IPS DF 6.9 (cell line): Measurements from ENCODE around the gene PLA2G2F.

ENCODE experiments used
- DNase-seq: peaks from one replicate; pipeline ENCODE4 v3.0.0-alpha.2; 2013; ENCODE audit warnings: low read depth, low spot score
- H3K27ac ChIP-seq: one replicate; pipeline ENCODE4 v1.5.1; 2013; ENCODE audit warnings: low read length, control low read depth
- H3K27me3 ChIP-seq: 2 replicates; pipeline ENCODE4 v1.6.1; 2013; ENCODE audit warnings: mild to moderate bottlenecking, low read length; ENCODE audit not compliant: control insufficient read depth, insufficient read depth
- H3K36me3 ChIP-seq: 2 replicates; pipeline ENCODE4 v1.6.1; 2013; ENCODE audit warnings: low read length; ENCODE audit not compliant: control insufficient read depth, insufficient read depth
- H3K4me1 ChIP-seq: 2 replicates; pipeline ENCODE4 v1.6.1; 2013; ENCODE audit warnings: low read length; ENCODE audit not compliant: control insufficient read depth, insufficient read depth
- H3K4me3 ChIP-seq: 2 replicates; pipeline ENCODE4 v1.5.1; 2013; ENCODE audit warnings: mild to moderate bottlenecking, low read length
- H3K9me3 ChIP-seq: 2 replicates; pipeline ENCODE4 v1.6.1; 2013; ENCODE audit warnings: low read length, inconsistent platforms; ENCODE audit not compliant: control insufficient read depth, insufficient read depth
- whole genome bisulfite sequencing: extraction: QIAGEN DNeasy Blood & Tissue Kit; methylation state at CpG from one replicate; pipeline ENCODE4 v1.1.7; 2013; ENCODE audit warnings: mixed read lengths, missing lambda C conversion rate; ENCODE audit not compliant: insufficient read length, insufficient coverage; 5-methylcytosine and 5-hydroxymethylcytosine counted together

PLA2G2F gene

GRCh38 chr1:20190256-20191160 lies 51.4 kb downstream of the PLA2G2F start:
- no peak for DNase-seq
- Histone ChIP-seq H3K4me1 (peaks cover 2% of the 10 kb centered on the region; the same call in 1 of the 2 replicates), H3K27ac (no peak overlapping the region), H3K4me3 (no peak overlapping the region), H3K9me3 (no peaks in the 10 kb centered on the region), H3K27me3 (no peaks in the 10 kb centered on the region), H3K36me3 (no peaks in the 10 kb centered on the region)
- WGBS = no CpG with 5 or more reads among the region's 19 CpGs

DNA sequence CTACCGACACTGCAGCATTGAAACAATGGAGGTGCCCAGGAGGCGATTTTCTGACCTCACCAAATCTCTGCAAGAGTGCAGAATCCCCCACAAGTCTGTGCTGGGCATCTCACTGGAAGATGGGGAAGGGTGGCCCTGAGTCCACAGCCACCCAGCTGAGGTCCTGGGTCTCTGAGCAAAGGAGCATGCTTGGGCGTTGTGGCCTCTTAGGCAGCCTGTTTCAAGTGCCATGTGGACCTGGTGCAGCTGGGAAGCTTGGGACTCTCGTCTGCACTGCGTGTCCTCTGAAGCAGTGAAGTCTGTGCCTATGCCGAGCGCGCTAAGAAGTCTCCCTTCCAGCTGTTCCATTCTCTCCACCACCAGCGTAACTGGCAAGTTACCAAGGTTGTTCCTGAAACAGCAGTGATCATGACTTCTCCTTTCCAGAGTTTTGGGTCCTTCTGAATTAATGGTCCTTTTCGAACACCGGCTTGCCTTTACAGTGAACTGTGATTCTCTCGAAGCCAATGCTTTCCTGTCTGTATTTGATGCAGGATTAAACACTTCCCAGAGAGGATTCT lies 52.2 kb downstream of the PLA2G2F start:
- H3K27me3 ChIP-seq = no peaks in the 10 kb centered on the region
- no peak overlapping the region for H3K27ac ChIP-seq
- DNase-seq = no peak

GRCh38 chr1:20192364-20192763 lies 53.2 kb downstream of the PLA2G2F start:
- WGBS = no CpG with 5 or more reads among the region's 5 CpGs
- Histone ChIP-seq H3K27ac (no peak overlapping the region), H3K4me3 (no peak overlapping the region), H3K4me1 (peaks cover 2% of the 10 kb centered on the region; the same call in 1 of the 2 replicates), H3K36me3 (no peaks in the 10 kb centered on the region), H3K27me3 (no peaks in the 10 kb centered on the region), H3K9me3 (no peaks in the 10 kb centered on the region)
- no peak for DNase-seq

More for the DNA sequence above, 52.2 kb downstream of the PLA2G2F start:
- Histone ChIP-seq H3K36me3 (no peaks in the 10 kb centered on the region), H3K4me3 (no peak overlapping the region), H3K9me3 (no peaks in the 10 kb centered on the region), H3K4me1 (peaks cover 2% of the 10 kb centered on the region; the same call in 1 of the 2 replicates)
- WGBS = no CpG with 5 or more reads among the region's 12 CpGs

GRCh38 chr1:20192871-20193411 lies 53.8 kb downstream of the PLA2G2F start:
- H3K27me3 ChIP-seq = no peaks in the 10 kb centered on the region
- H3K4me3 ChIP-seq = no peak overlapping the region
- no peaks in the 10 kb centered on the region for H3K36me3 ChIP-seq
- no peak overlapping the region for H3K27ac ChIP-seq
- no peak for DNase-seq
- H3K9me3 ChIP-seq = no peaks in the 10 kb centered on the region
- peaks cover 2% of the 10 kb centered on the region; the same call in 1 of the 2 replicates for H3K4me1 ChIP-seq
- WGBS = no CpG with 5 or more reads among the region's 1 CpG

DNA sequence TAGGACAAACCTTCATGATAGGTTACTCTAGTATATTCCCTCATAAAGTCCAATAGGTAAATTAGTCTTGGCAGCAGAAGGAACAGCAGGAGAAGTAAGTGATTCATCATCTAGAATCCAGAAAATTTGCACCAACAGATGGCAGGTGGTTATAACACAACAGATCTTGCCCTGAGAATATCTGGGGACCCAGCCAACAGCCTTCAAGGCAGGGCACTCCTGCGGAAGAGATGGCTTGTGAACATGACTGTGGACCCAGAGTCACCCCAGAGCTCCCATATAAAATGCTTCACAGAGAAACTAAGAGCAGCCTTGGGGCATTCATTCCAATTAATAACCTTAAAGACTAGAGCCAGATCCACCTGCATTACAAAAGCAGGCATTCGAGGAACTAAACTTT lies 55.1 kb downstream of the PLA2G2F start:
- Histone ChIP-seq H3K4me3 (no peak overlapping the region), H3K27me3 (no peaks in the 10 kb centered on the region), H3K9me3 (no peaks in the 10 kb centered on the region), H3K36me3 (no peaks in the 10 kb centered on the region), H3K27ac (no peak overlapping the region), H3K4me1 (peaks cover 2% of the 10 kb centered on the region; the same call in 1 of the 2 replicates)
- DNase-seq = no peak
- no CpG with 5 or more reads among the region's 2 CpGs for WGBS

- no peak for DNase-seq
- H3K9me3 ChIP-seq = no peaks in the 10 kb centered on the region
- H3K27me3 ChIP-seq = no peaks in the 10 kb centered on the region
- peaks cover 2% of the 10 kb centered on the region; the same call in 1 of the 2 replicates for H3K4me1 ChIP-seq
- WGBS = no CpG with 5 or more reads among the region's 15 CpGs
- H3K4me3 ChIP-seq = no peak overlapping the region
- no peaks in the 10 kb centered on the region for H3K36me3 ChIP-seq
- no peak overlapping the region for H3K27ac ChIP-seq
Observed at GRCh38 chr1:20194757-20195461, 55.8 kb downstream of the PLA2G2F start.

- H3K36me3 ChIP-seq = no peaks in the 10 kb centered on the region
- DNase-seq = no peak
- H3K4me3 ChIP-seq = no peak overlapping the region
- no peaks in the 10 kb centered on the region for H3K9me3 ChIP-seq
- peaks cover 2% of the 10 kb centered on the region; the same call in 1 of the 2 replicates for H3K4me1 ChIP-seq
- H3K27ac ChIP-seq = no peak overlapping the region
- no peaks in the 10 kb centered on the region for H3K27me3 ChIP-seq
- WGBS = no CpG with 5 or more reads among the region's 4 CpGs
Observed at GRCh38 chr1:20195462-20195780, 56.3 kb downstream of the PLA2G2F start.

DNA sequence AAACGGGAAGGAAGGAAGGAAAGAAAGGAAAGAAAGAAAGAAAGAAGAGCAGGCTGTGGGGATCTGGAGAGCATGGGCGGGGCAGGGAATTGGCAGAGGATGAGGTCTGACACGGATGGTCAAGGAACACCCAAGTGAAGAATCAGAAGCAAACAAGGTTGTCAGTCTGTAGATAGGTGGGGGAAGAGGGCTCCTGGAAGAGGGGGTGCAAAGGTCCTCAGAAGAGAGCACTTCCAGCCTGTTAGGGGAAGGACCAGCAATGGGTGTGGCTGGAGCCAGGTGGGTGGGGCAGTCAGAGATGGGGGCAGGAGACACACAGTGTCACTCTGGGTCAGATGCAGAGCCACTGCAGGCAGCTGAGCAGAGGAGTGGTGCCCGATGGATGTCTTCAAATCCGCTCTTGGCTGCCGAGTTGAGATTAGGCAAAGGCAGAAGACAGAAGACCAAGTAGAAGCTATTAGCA lies 58.2 kb downstream of the PLA2G2F start:
- no peak overlapping the region for H3K27ac ChIP-seq
- WGBS = no CpG with 5 or more reads among the region's 6 CpGs
- no peak overlapping the region for H3K4me3 ChIP-seq
- H3K36me3 ChIP-seq = no peaks in the 10 kb centered on the region
- no peaks in the 10 kb centered on the region for H3K9me3 ChIP-seq
- no peaks in the 10 kb centered on the region for H3K27me3 ChIP-seq
- DNase-seq = no peak
- H3K4me1 ChIP-seq = peaks cover 2% of the 10 kb centered on the region; the same call in 1 of the 2 replicates

DNA sequence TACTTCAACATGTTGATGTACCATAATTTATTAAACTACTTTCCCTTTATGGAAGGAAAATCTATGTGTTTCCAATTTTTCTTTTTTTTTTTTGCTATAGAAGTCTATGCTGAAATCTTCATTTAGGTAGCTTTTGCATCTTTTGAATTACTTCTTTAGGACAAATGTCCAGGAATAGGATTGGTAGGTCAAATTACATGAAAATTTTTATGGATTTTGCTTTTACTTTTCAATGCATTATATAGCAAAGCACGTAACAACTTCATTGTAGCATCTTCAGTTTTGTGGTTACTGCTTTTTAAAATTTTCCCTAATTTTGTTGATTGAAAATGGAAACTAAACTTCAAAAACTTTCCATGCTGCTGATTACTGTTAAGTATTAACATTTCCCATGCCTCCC lies 59.2 kb downstream of the PLA2G2F start:
- Histone ChIP-seq H3K4me3 (no peak overlapping the region), H3K27ac (no peak overlapping the region), H3K9me3 (no peaks in the 10 kb centered on the region), H3K4me1 (peaks cover 2% of the 10 kb centered on the region; the same call in 1 of the 2 replicates), H3K36me3 (no peaks in the 10 kb centered on the region), H3K27me3 (no peaks in the 10 kb centered on the region)
- no peak for DNase-seq
- WGBS = no CpG with 5 or more reads among the region's 1 CpG

DNA sequence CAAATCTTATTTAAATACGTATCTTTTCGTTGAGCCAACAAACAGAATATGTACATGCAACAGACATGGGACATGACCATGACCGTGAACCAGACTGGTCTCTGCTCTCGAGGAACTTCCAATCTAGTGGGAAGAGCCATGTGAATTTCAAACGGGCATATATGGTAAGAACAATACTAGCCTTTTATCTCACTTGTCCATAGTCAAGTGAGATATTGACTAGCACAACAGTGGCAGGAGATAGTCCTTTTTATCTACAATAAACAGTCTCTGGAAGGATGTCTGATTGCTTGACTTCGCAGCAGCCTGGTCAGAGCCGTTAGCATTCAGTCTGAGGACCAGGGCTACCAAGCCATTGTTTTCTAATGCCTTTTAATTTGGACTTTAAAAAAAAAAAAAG lies 59.8 kb downstream of the PLA2G2F start:
- H3K4me3 ChIP-seq = no peak overlapping the region
- H3K27me3 ChIP-seq = no peaks in the 10 kb centered on the region
- H3K4me1 ChIP-seq = peaks cover 2% of the 10 kb centered on the region; the same call in 1 of the 2 replicates
- no peak for DNase-seq
- no peaks in the 10 kb centered on the region for H3K36me3 ChIP-seq
- no peaks in the 10 kb centered on the region for H3K9me3 ChIP-seq
- no peak overlapping the region for H3K27ac ChIP-seq
- no CpG with 5 or more reads among the region's 7 CpGs for WGBS
